HepG2 (cell line): ENCODE data around the gene MIA2. TPM values are rescaled to one million over a fixed set of nuclear protein-coding genes. Genes with fewer than 3 reads are reported as not detected.

Source experiments
- ATAC-seq: fragments of 200-7000 bp; cut with Tn5 transposase; 3 replicates; pipeline ENCODE4 v1.9.1; 2020; ENCODE audit warnings: mild to moderate bottlenecking, moderate library complexity
- BruUV-seq: library from RNA; stranded (reverse); fragments of 400-500 nt; replicated peaks from 2 replicates; lab custom pipeline; 2021; lab: Mats Ljungman, UMichigan
- CTCF ChIA-PET: fragments of 300-600 bp; formaldehyde crosslinking; extraction: SDS; loops from one replicate; lab custom pipeline; 2021; ENCODE audit warnings: low total read pairs, inconsistent platforms, low intra/inter-chr PET ratio; lab: Yijun Ruan, JAX
- POLR2A ChIA-PET: fragments of 350-600 bp; sonication (Branson Sonifier 250); formaldehyde crosslinking; loops from one replicate; lab custom pipeline; 2020; ENCODE audit warnings: antibody characterized with exemption, inconsistent platforms; lab: Yijun Ruan, JAX
- DNase-seq: peaks from one replicate; pipeline ENCODE4 v3.0.0-alpha.2; 2015; ENCODE audit warnings: low spot score
- FAIRE-seq: peaks from 3 replicates; lab custom pipeline; 2011; peaks lifted over from hg19 to GRCh38; lab: Jason Lieb, UNC
- H2AFZ ChIP-seq: one replicate; pipeline ENCODE4 v1.6.1; 2011; ENCODE audit warnings: low read length, inconsistent platforms
- H3K27ac ChIP-seq: fragments of 300-600 bp; 3 replicates; pipeline ENCODE4 v1.8.0; 2011; ENCODE audit warnings: mixed run types, mild to moderate bottlenecking, mixed read lengths, low read length, inconsistent platforms; ENCODE audit not compliant: insufficient read depth; ENCODE audit errors: extremely low read length
- H3K27me3 ChIP-seq, 2 experiments: fragments of 200-600 bp in 1 of 2; 2 replicates in 1 of 2; 3 replicates in 1 of 2; pipeline versions ENCODE4 v1.6.0 to v1.8.0; 2011; ENCODE audit warnings: low read length in 2 of 2, mild to moderate bottlenecking in 2 of 2, moderate library complexity in 2 of 2, inconsistent platforms in 1 of 2; ENCODE audit not compliant: insufficient read depth in 2 of 2, control insufficient read depth in 1 of 2
- H3K36me3 ChIP-seq, 2 experiments: fragments of 200-600 bp in 1 of 2; replicated peaks in 1 of 2; 2 replicates in 1 of 2; 3 replicates in 1 of 2; pipeline versions ENCODE4 v1.5.1 to v1.8.0; 2011; ENCODE audit warnings: low read length in 2 of 2, inconsistent platforms in 1 of 2; ENCODE audit not compliant: insufficient read depth in 2 of 2, control insufficient read depth in 1 of 2
- H3K4me1 ChIP-seq: 2 replicates; pipeline ENCODE4 v1.5.1; 2012; ENCODE audit warnings: low read length, inconsistent platforms; ENCODE audit not compliant: insufficient read depth
- H3K4me2 ChIP-seq: 2 replicates; pipeline ENCODE4 v1.6.0; 2011; ENCODE audit warnings: low read depth, low read length, inconsistent platforms
- H3K4me3 ChIP-seq, 3 experiments: fragments of 200-600 bp in 1 of 3; sonication (generic), shearing (Covaris generic) in 1 of 3; replicated peaks in 1 of 3; 2 replicates each; pipeline ENCODE4 v1.5.1; 2011 to 2016; ENCODE audit warnings: low read length in 3 of 3, inconsistent platforms in 2 of 3, low read depth in 2 of 3, mild to moderate bottlenecking in 2 of 3, control low read depth in 1 of 3, mixed read lengths in 1 of 3; ENCODE audit not compliant: insufficient read depth in 1 of 3
- H3K79me2 ChIP-seq: one replicate; pipeline ENCODE4 v1.6.1; 2011; ENCODE audit warnings: low read length, inconsistent platforms; ENCODE audit not compliant: insufficient read depth
- H3K9ac ChIP-seq: 2 replicates; pipeline ENCODE4 v1.6.0; 2011; ENCODE audit warnings: mild to moderate bottlenecking, low read depth, low read length, inconsistent platforms; ENCODE audit not compliant: insufficient read depth
- H3K9me3 ChIP-seq: 2 replicates; pipeline ENCODE4 v1.5.1; 2012; ENCODE audit warnings: mild to moderate bottlenecking, low read length
- H4K20me1 ChIP-seq: 2 replicates; pipeline ENCODE4 v1.6.0; 2011; ENCODE audit warnings: inconsistent platforms, mild to moderate bottlenecking, low read length, moderate library complexity; ENCODE audit not compliant: insufficient read depth
- ARNT ChIP-seq: fragments of 450-650 bp; IDR thresholded peaks from 2 replicates; pipeline ENCODE4 v1.6.1; 2017
- GTF2F1 ChIP-seq: fragments of 150-350 bp; IDR thresholded peaks from 2 replicates; pipeline ENCODE4 v1.6.1; 2014; ENCODE audit warnings: low read length
- HNF4G ChIP-seq, 2 experiments: sonication (generic) in 1 of 2; formaldehyde crosslinking in 1 of 2; IDR thresholded peaks; 2 replicates each; pipeline versions ENCODE4 v1.4.0 to v1.6.1; 2011 to 2020; ENCODE audit warnings: borderline replicate concordance in 2 of 2, low read depth in 2 of 2, mild to moderate bottlenecking in 2 of 2, low read length in 1 of 2, missing genetic modification reagents in 1 of 2, moderate library complexity in 1 of 2
- MIER2 ChIP-seq: IDR thresholded peaks from 2 replicates; pipeline ENCODE4 v1.6.1; 2016; ENCODE audit warnings: missing biosample characterization, missing genetic modification reagents
- PLRG1 ChIP-seq: fragments of 450-650 bp; conservative IDR thresholded peaks from 2 replicates; pipeline ENCODE4 v1.6.1; 2016
- PRMT3 ChIP-seq: sonication (generic); formaldehyde crosslinking; IDR thresholded peaks from 2 replicates; pipeline ENCODE4 v1.8.1; 2022; ENCODE audit warnings: low read depth, mild to moderate bottlenecking, moderate library complexity, missing genetic modification reagents, borderline replicate concordance
- REPIN1 ChIP-seq: sonication (generic); formaldehyde crosslinking; IDR thresholded peaks from 2 replicates; pipeline ENCODE4 v1.8.0; 2022; ENCODE audit warnings: missing genetic modification reagents, low read depth, mild to moderate bottlenecking, borderline replicate concordance
- ZFAT ChIP-seq: sonication (generic); formaldehyde crosslinking; conservative IDR thresholded peaks from 2 replicates; pipeline ENCODE4 v1.8.1; 2023; ENCODE audit warnings: missing genetic modification reagents, inconsistent platforms
- ZNF687 ChIP-seq: sonication (generic); formaldehyde crosslinking; IDR thresholded peaks from 2 replicates; pipeline ENCODE4 v1.5.1; 2020; ENCODE audit warnings: mild to moderate bottlenecking, missing genetic modification reagents, moderate library complexity
- in situ Hi-C: cut with HindIII; loops from 2 replicates; pipeline ENCODE4 v1.10.0; 2017; ENCODE audit warnings: low pct_unique_long_range_greater_than_20kb; ENCODE audit not compliant: extremely low pct_ligation_motif_present
- intact Hi-C: fragments of 100-400 bp; cut with micrococcal nuclease; formaldehyde crosslinking; loops from one replicate; pipeline ENCODE4 v1.10.0; 2022; ENCODE audit not compliant: unreplicated experiment
- polyA plus RNA-seq, 8 experiments: library from polyadenylated mRNA; depleted of rRNA in 3 of 8; stranded (reverse) in 7 of 8; unstranded in 1 of 8; fragments of >200 nt; fragmentation: Illumina TruSeq in 4 of 8; extraction: Trizol in 4 of 8; gene quantifications; 2 replicates each; pipeline versions ENCODE4 v1.2.1 to v1.2.3, GENCODE V29; 2011 to 2016; ENCODE audit warnings: low read depth in 4 of 8, missing spikeins in 1 of 8, mixed read lengths in 1 of 8; ENCODE audit not compliant: insufficient read depth in 1 of 8
- total RNA-seq, 5 experiments: library from RNA; depleted of rRNA; stranded (reverse); fragments of >200 nt; fragmentation: Illumina TruSeq; extraction: Trizol; gene quantifications; 2 replicates each; pipeline ENCODE4 v1.2.3, GENCODE V29; 2016; ENCODE audit warnings: low read depth in 1 of 5
- TF ChIP-seq, protein P1 (sequence below): sonication (generic); formaldehyde crosslinking; IDR thresholded peaks from 2 replicates; pipeline ENCODE4 v1.4.0; 2020; ENCODE audit warnings: mild to moderate bottlenecking, missing genetic modification reagents, borderline replicate concordance
- TF ChIP-seq, protein P2 (sequence below): sonication (generic); formaldehyde crosslinking; IDR thresholded peaks from 2 replicates; pipeline ENCODE4 v1.4.0; 2020; ENCODE audit warnings: low read depth, missing genetic modification reagents

Gene MIA2
- total and polyA plus RNA-seq, 2 of the 13 experiments (the other 11 are each of a cell fraction or from before 2014, with no cell fraction given): 134 to 158 TPM

DNA sequence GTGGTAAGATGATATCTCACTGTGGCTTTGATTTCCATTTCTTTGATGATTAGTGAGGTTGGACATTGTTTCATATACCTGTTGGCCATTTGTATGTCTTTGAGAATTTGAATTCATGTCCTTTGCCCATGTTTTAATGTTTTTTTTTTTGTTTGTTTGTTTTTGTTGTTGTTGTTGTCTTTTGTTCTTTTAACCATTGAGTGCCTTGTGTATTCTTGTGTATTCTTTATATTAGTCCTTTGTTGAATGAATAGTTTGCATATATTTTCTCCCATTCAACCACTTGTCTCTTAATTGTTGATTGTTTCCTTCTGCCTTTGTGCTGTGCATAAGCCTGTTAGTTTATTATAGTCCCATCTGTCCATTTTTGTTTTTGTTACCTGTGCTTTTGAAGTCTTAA is 126.6 kb downstream of the MIA2 start:
- Histone ChIP-seq H3K9ac (no peak overlapping the region), H3K9me3 (peaks cover 7% of the 10 kb centered on the region; the same call in 1 of the 2 replicates), H4K20me1 (no peaks in the 10 kb centered on the region), H3K36me3 (peaks cover 7 to 9% of the 10 kb centered on the region in 2 experiments; a peak in 4 of 5 replicates), H3K4me1 (0 out of 2 replicates have a peak, but pooled peaks cover 8% of the 10 kb centered on the region), H3K79me2 (peaks cover 5% of the 10 kb centered on the region), H2AFZ (no peak overlapping the region), H3K27ac (no peak overlapping the region), H3K4me2 (no peak overlapping the region), H3K4me3 (no peak overlapping the region), H3K27me3 (no peaks in the 10 kb centered on the region)
- CTCF ChIA-PET: no interaction called here
- in situ Hi-C loops (no loop called here), intact Hi-C loops (no loop called here)
- POLR2A ChIA-PET: no interaction called here
- no peak for FAIRE-seq
- no peak for ATAC-seq
- no peak for DNase-seq
- no TSS peak for BruUV-seq
- TF ChIP-seq REPIN1 (CRISPR knock-in tag): no peak
- TF ChIP-seq, protein P1, sequence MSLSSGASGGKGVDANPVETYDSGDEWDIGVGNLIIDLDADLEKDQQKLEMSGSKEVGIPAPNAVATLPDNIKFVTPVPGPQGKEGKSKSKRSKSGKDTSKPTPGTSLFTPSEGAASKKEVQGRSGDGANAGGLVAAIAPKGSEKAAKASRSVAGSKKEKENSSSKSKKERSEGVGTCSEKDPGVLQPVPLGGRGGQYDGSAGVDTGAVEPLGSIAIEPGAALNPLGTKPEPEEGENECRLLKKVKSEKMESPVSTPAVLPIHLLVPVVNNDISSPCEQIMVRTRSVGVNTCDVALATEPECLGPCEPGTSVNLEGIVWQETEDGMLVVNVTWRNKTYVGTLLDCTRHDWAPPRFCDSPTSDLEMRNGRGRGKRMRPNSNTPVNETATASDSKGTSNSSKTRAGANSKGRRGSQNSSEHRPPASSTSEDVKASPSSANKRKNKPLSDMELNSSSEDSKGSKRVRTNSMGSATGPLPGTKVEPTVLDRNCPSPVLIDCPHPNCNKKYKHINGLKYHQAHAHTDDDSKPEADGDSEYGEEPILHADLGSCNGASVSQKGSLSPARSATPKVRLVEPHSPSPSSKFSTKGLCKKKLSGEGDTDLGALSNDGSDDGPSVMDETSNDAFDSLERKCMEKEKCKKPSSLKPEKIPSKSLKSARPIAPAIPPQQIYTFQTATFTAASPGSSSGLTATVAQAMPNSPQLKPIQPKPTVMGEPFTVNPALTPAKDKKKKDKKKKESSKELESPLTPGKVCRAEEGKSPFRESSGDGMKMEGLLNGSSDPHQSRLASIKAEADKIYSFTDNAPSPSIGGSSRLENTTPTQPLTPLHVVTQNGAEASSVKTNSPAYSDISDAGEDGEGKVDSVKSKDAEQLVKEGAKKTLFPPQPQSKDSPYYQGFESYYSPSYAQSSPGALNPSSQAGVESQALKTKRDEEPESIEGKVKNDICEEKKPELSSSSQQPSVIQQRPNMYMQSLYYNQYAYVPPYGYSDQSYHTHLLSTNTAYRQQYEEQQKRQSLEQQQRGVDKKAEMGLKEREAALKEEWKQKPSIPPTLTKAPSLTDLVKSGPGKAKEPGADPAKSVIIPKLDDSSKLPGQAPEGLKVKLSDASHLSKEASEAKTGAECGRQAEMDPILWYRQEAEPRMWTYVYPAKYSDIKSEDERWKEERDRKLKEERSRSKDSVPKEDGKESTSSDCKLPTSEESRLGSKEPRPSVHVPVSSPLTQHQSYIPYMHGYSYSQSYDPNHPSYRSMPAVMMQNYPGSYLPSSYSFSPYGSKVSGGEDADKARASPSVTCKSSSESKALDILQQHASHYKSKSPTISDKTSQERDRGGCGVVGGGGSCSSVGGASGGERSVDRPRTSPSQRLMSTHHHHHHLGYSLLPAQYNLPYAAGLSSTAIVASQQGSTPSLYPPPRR (CRISPR knock-in tag): no peak
- TF ChIP-seq ZFAT (CRISPR knock-in tag): no peak
- no peak for TF ChIP-seq MIER2 (CRISPR knock-in tag)
- peak; percentile 26; the same call in 1 of the 2 replicates for TF ChIP-seq ARNT
- TF ChIP-seq PRMT3 (CRISPR knock-in tag): no peak
- TF ChIP-seq HNF4G (IDR thresholded peaks at IDR 0.05; ENCODE audit: borderline replicate concordance, low read depth, low read length): no peak
- TF ChIP-seq HNF4G (CRISPR knock-in tag; IDR thresholded peaks at IDR 0.05; ENCODE audit: borderline replicate concordance, low read depth): no peak
- 0 out of 2 replicates have a peak, but pooled peaks have one; percentile 64 for TF ChIP-seq PLRG1
- TF ChIP-seq, protein P2, sequence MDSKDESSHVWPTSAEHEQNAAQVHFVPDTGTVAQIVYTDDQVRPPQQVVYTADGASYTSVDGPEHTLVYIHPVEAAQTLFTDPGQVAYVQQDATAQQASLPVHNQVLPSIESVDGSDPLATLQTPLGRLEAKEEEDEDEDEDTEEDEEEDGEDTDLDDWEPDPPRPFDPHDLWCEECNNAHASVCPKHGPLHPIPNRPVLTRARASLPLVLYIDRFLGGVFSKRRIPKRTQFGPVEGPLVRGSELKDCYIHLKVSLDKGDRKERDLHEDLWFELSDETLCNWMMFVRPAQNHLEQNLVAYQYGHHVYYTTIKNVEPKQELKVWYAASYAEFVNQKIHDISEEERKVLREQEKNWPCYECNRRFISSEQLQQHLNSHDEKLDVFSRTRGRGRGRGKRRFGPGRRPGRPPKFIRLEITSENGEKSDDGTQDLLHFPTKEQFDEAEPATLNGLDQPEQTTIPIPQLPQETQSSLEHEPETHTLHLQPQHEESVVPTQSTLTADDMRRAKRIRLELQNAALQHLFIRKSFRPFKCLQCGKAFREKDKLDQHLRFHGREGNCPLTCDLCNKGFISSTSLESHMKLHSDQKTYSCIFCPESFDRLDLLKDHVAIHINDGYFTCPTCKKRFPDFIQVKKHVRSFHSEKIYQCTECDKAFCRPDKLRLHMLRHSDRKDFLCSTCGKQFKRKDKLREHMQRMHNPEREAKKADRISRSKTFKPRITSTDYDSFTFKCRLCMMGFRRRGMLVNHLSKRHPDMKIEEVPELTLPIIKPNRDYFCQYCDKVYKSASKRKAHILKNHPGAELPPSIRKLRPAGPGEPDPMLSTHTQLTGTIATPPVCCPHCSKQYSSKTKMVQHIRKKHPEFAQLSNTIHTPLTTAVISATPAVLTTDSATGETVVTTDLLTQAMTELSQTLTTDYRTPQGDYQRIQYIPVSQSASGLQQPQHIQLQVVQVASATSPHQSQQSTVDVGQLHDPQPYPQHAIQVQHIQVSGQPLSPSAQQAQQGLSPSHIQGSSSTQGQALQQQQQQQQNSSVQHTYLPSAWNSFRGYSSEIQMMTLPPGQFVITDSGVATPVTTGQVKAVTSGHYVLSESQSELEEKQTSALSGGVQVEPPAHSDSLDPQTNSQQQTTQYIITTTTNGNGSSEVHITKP: no peak
- no peak for TF ChIP-seq GTF2F1
- no peak for TF ChIP-seq ZNF687
